HCT116 (cell line): ENCODE measurements around the gene CRYAB. TPM values are rescaled to one million over a fixed set of nuclear protein-coding genes. Genes with fewer than 3 reads are reported as not detected.

Experiments used
- ATAC-seq: fragments of 200-7000 bp; cut with Tn5 transposase; 2 replicates; pipeline ENCODE4 v1.9.1; 2020; ENCODE audit warnings: mild to moderate bottlenecking, moderate library complexity
- BruUV-seq: library from RNA; stranded (reverse); fragments of 400-500 nt; replicated peaks from 2 replicates; lab custom pipeline; 2021; lab: Mats Ljungman, UMichigan
- CTCF ChIA-PET: fragments of 300-600 bp; sonication (Branson Sonifier 250); formaldehyde crosslinking; loops from one replicate; lab custom pipeline; 2021; ENCODE audit warnings: antibody characterized with exemption; lab: Charles Lee
- POLR2A ChIA-PET: fragments of 300-600, 350-600 bp; sonication (Branson Sonifier 250); formaldehyde crosslinking; loops from one replicate; lab custom pipeline; 2021; ENCODE audit warnings: antibody characterized with exemption; lab: Charles Lee
- RAD21 ChIA-PET, 2 experiments: fragments of 300-600 bp; sonication (Branson Sonifier 250); formaldehyde crosslinking; loops; one replicate each; lab custom pipeline; 2023; ENCODE audit warnings: low total read pairs in 2 of 2; ENCODE audit not compliant: uncharacterized antibody in 2 of 2, unreplicated experiment in 2 of 2, low non-redundant PET in 1 of 2; lab: Charles Lee
- DNase-seq: peaks from one replicate; pipeline ENCODE4 v3.0.0-alpha.2; 2010; ENCODE audit warnings: low read depth, low spot score
- H2AFZ ChIP-seq: fragments of 200-600 bp; shearing (Covaris generic), sonication (generic); 2 replicates; pipeline ENCODE4 v1.6.1; 2017; ENCODE audit warnings: low read depth, mixed run types, mixed read lengths, antibody characterized with exemption, low read length; ENCODE audit not compliant: poor library complexity, severe bottlenecking
- H3K27ac ChIP-seq: 2 replicates; pipeline ENCODE4 v1.5.1; 2012; ENCODE audit warnings: low read depth, low read length
- H3K27me3 ChIP-seq: fragments of 200-600 bp; sonication (generic); 2 replicates; pipeline ENCODE4 v1.6.1; 2016; ENCODE audit warnings: mixed run types, low read length, mixed read lengths; ENCODE audit not compliant: insufficient read depth
- H3K36me3 ChIP-seq, 2 experiments: fragments of 200-500 bp in 1 of 2; fragments of 200-600 bp in 1 of 2; sonication (Bioruptor generic) in 1 of 2; sonication (generic) in 1 of 2; 2 replicates each; pipeline versions ENCODE4 v1.5.1 to v1.6.1; 2014 to 2016; ENCODE audit warnings: low read length in 2 of 2, inconsistent platforms in 1 of 2, mixed read lengths in 1 of 2, mixed run types in 1 of 2; ENCODE audit not compliant: insufficient read depth in 2 of 2, control insufficient read depth in 1 of 2
- H3K4me1 ChIP-seq, 2 experiments: fragments of 200-600 bp in 1 of 2; sonication (generic) in 1 of 2; 2 replicates each; pipeline versions ENCODE4 v1.5.1 to v1.6.1; 2012 to 2017; ENCODE audit warnings: low read length in 2 of 2, inconsistent platforms in 1 of 2, mild to moderate bottlenecking in 1 of 2, mixed read lengths in 1 of 2, mixed run types in 1 of 2, moderate library complexity in 1 of 2; ENCODE audit not compliant: insufficient read depth in 2 of 2, control insufficient read depth in 1 of 2
- H3K4me2 ChIP-seq: fragments of 200-600 bp; sonication (generic); 2 replicates; pipeline ENCODE4 v1.6.1; 2017; ENCODE audit warnings: mixed run types, low read length, mixed read lengths
- H3K4me3 ChIP-seq, 2 experiments: fragments of 200-600 bp in 1 of 2; sonication (generic) in 1 of 2; replicated peaks in 1 of 2; 2 replicates each; pipeline ENCODE4 v1.5.1; 2011 to 2016; ENCODE audit warnings: low read length in 2 of 2, control low read depth in 1 of 2, low read depth in 1 of 2, mild to moderate bottlenecking in 1 of 2, mixed read lengths in 1 of 2, mixed run types in 1 of 2
- H3K79me2 ChIP-seq: fragments of 200-600 bp; sonication (generic); 2 replicates; pipeline ENCODE4 v1.6.1; 2017; ENCODE audit warnings: mild to moderate bottlenecking, mixed run types, low read length, moderate library complexity, mixed read lengths; ENCODE audit not compliant: insufficient read depth
- H3K9ac ChIP-seq: fragments of 200-600 bp; sonication (generic); 2 replicates; pipeline ENCODE4 v1.6.1; 2016; ENCODE audit warnings: low read length, mixed read lengths
- H3K9me2 ChIP-seq: fragments of 200-600 bp; sonication (generic), shearing (Covaris generic); 2 replicates; pipeline ENCODE4 v1.6.1; 2017; ENCODE audit warnings: mixed run types, mild to moderate bottlenecking, moderate library complexity; ENCODE audit not compliant: insufficient read depth
- H3K9me3 ChIP-seq, 2 experiments: fragments of 200-500 bp in 1 of 2; fragments of 200-600 bp in 1 of 2; sonication (Bioruptor generic) in 1 of 2; sonication (generic) in 1 of 2; 2 replicates each; pipeline ENCODE4 v1.6.1; 2014 to 2017; ENCODE audit warnings: low read length in 2 of 2, mixed read lengths in 2 of 2, inconsistent platforms in 1 of 2, low read depth in 1 of 2, mild to moderate bottlenecking in 1 of 2, mixed run types in 1 of 2, moderate library complexity in 1 of 2; ENCODE audit not compliant: control insufficient read depth in 1 of 2, insufficient read depth in 1 of 2
- H4K20me1 ChIP-seq: fragments of 200-600 bp; sonication (generic), shearing (Covaris generic); 2 replicates; pipeline ENCODE4 v1.6.1; 2017; ENCODE audit warnings: mixed run types, mild to moderate bottlenecking, moderate library complexity; ENCODE audit not compliant: insufficient read depth
- CBX3 ChIP-seq: IDR thresholded peaks from 2 replicates; pipeline ENCODE4 v1.6.1; 2012; ENCODE audit warnings: low read depth
- CTCF ChIP-seq, 3 experiments: fragments of 200-600 bp in 1 of 3; sonication (generic) in 1 of 3; IDR thresholded peaks in 2 of 3; conservative IDR thresholded peaks in 1 of 3; 2 replicates each; pipeline ENCODE4 v1.5.1; 2012 to 2017; ENCODE audit warnings: low read depth in 2 of 3, low read length in 2 of 3, antibody characterized with exemption in 1 of 3, borderline replicate concordance in 1 of 3, control low read depth in 1 of 3, mild to moderate bottlenecking in 1 of 3, mixed read lengths in 1 of 3, mixed run types in 1 of 3, moderate library complexity in 1 of 3; ENCODE audit not compliant: insufficient read depth in 1 of 3
- EGR1 ChIP-seq: IDR thresholded peaks from 2 replicates; pipeline ENCODE4 v1.6.1; 2012; ENCODE audit warnings: low read depth
- EZH2phosphoT487 ChIP-seq: fragments of 200-600 bp; IDR thresholded peaks from 2 replicates; pipeline ENCODE4 v1.6.1; 2018; ENCODE audit warnings: antibody characterized with exemption, borderline replicate concordance
- JUND ChIP-seq: IDR thresholded peaks from 2 replicates; pipeline ENCODE4 v1.6.1; 2012
- MAX ChIP-seq: IDR thresholded peaks from 2 replicates; pipeline ENCODE4 v1.6.1; 2012
- POLR2AphosphoS5 ChIP-seq: IDR thresholded peaks from 2 replicates; pipeline ENCODE4 v1.6.1; 2011; ENCODE audit warnings: mild to moderate bottlenecking, low read depth, low read length, moderate library complexity
- RAD21 ChIP-seq: IDR thresholded peaks from 2 replicates; pipeline ENCODE4 v1.6.1; 2012; ENCODE audit warnings: low read depth, mild to moderate bottlenecking
- SP1 ChIP-seq: IDR thresholded peaks from 2 replicates; pipeline ENCODE4 v1.6.1; 2012; ENCODE audit warnings: low read depth
- TCF7L2 ChIP-seq: IDR thresholded peaks from 2 replicates; pipeline ENCODE4 v1.7.0; 2011; ENCODE audit warnings: borderline replicate concordance, inconsistent platforms; ENCODE audit not compliant: insufficient read depth, insufficient read length; ENCODE audit errors: extremely low read depth
- YY1 ChIP-seq: IDR thresholded peaks from 2 replicates; pipeline ENCODE4 v1.6.1; 2011; ENCODE audit warnings: low read length, low read depth, moderate library complexity, mild to moderate bottlenecking; ENCODE audit not compliant: insufficient replicate concordance; ENCODE audit errors: extremely low read depth
- ZBTB33 ChIP-seq: IDR thresholded peaks from 2 replicates; pipeline ENCODE4 v1.6.1; 2011; ENCODE audit warnings: mild to moderate bottlenecking, low read length, moderate library complexity; ENCODE audit not compliant: insufficient replicate concordance; ENCODE audit errors: extremely low read depth
- ZFX ChIP-seq: fragments of 450-650 bp; IDR thresholded peaks from 2 replicates; pipeline ENCODE4 v1.6.1; 2017
- intact Hi-C: fragments of 100-400 bp; cut with micrococcal nuclease; formaldehyde crosslinking; loops from 2 replicates; pipeline ENCODE4 v1.10.0; 2022
- total RNA-seq: library from RNA; stranded (reverse); gene quantifications from one replicate; pipeline ENCODE4 v1.2.1, GENCODE V29; 2021; ENCODE audit not compliant: unreplicated experiment

The CRYAB gene
- total RNA-seq, 1 experiment from 2014 or later: not detected

GRCh38 chr11:111917312-111917711 is 5.7 kb upstream of the CRYAB start:
- CTCF ChIA-PET: interaction anchor here (2.3 kb wide), 1 partner anchor 14 kb away, joined by 14 read pairs; no protein-coding TSS in a partner anchor
- no peak for DNase-seq
- TF ChIP-seq EZH2phosphoT487 (no peak), CTCF (IDR thresholded peaks at IDR 0.05 in 2 of 3, conservative IDR thresholded peaks at IDR 0.05 in 1 of 3; ENCODE audit: borderline replicate concordance in 1 of 3, insufficient read depth in 1 of 3, low read depth in 2 of 3, low read length in 2 of 3) (no peak), EGR1 (no peak), ZFX (no peak)
- no peaks in the 10 kb centered on the region for H3K9me2 ChIP-seq
- H3K9me3 ChIP-seq: no peaks in the 10 kb centered on the region
- no peaks in the 10 kb centered on the region for H3K79me2 ChIP-seq
- peaks cover 8% of the 10 kb centered on the region; the same call in 1 of the 2 replicates for H3K27me3 ChIP-seq
- H2AFZ ChIP-seq: no peak overlapping the region
- H3K4me3 ChIP-seq: no peak overlapping the region
- H3K36me3 ChIP-seq: no peaks in the 10 kb centered on the region
- intact Hi-C loops: no loop called here
- ATAC-seq: no peak
- BruUV-seq: no TSS peak
- RAD21 ChIA-PET: no interaction called here
- POLR2A ChIA-PET: no interaction called here
- no peak overlapping the region for H3K27ac ChIP-seq
- no peak overlapping the region for H3K9ac ChIP-seq
- peaks cover 8 to 17% of the 10 kb centered on the region in 2 experiments; a peak in 3 of 4 replicates for H3K4me1 ChIP-seq
- H3K4me2 ChIP-seq: no peak overlapping the region
- no peaks in the 10 kb centered on the region for H4K20me1 ChIP-seq

GRCh38 chr11:111916768-111917167 is 5.2 kb upstream of the CRYAB start:
- Histone ChIP-seq H4K20me1 (no peaks in the 10 kb centered on the region), H3K27ac (no peak overlapping the region), H3K4me3 (no peak overlapping the region), H3K27me3 (peaks cover 8% of the 10 kb centered on the region; the same call in 1 of the 2 replicates), H3K9me3 (no peaks in the 10 kb centered on the region), H3K79me2 (no peaks in the 10 kb centered on the region), H3K4me1 (peaks cover 8 to 17% of the 10 kb centered on the region in 2 experiments; a peak in 3 of 4 replicates), H3K9me2 (no peaks in the 10 kb centered on the region), H3K4me2 (no peak overlapping the region), H3K36me3 (no peaks in the 10 kb centered on the region), H3K9ac (no peak overlapping the region), H2AFZ (no peak overlapping the region)
- ATAC-seq (no peak), DNase-seq (no peak)
- BruUV-seq: no TSS peak
- POLR2A ChIA-PET: no interaction called here
- intact Hi-C loops: no loop called here
- RAD21 ChIA-PET: no interaction called here
- CTCF ChIA-PET: no interaction called here
- TF ChIP-seq CTCF (IDR thresholded peaks at IDR 0.05 in 2 of 3, conservative IDR thresholded peaks at IDR 0.05 in 1 of 3; ENCODE audit: borderline replicate concordance in 1 of 3, insufficient read depth in 1 of 3, low read depth in 2 of 3, low read length in 2 of 3): no peak
- TF ChIP-seq MAX: no peak
- TF ChIP-seq POLR2AphosphoS5: no peak
- TF ChIP-seq YY1: no peak
- TF ChIP-seq RAD21: no peak
- TF ChIP-seq ZBTB33: no peak
- TF ChIP-seq TCF7L2: no peak
- no peak for TF ChIP-seq JUND
- TF ChIP-seq EZH2phosphoT487: no peak
- no peak for TF ChIP-seq CBX3
- no peak for TF ChIP-seq SP1
- no peak for TF ChIP-seq ZFX
